Measurements from ENCODE around the gene NHERF2. TPM values are rescaled to one million over a fixed set of nuclear protein-coding genes. Genes with fewer than 3 reads are reported as not detected.

NHERF2 gene
- total RNA-seq, 2 donors from 2014 or later: 64.0 to 77.9 TPM

- Histone ChIP-seq H3K4me3 (peak overlapping the region; percentile 97), H3K9ac (ENCODE audit: low read depth in 2 of 2, low read length in 2 of 2) (peak overlapping the region in 1 of 2 donors; percentile 82), H3K27me3 (no peaks in the 10 kb centered on the region), H3K9me3 (no peaks in the 10 kb centered on the region), H3K27ac (peak overlapping the region; percentile 77), H3K36me3 (no peaks in the 10 kb centered on the region), H3K4me1 (peaks cover 45% of the 10 kb centered on the region)
- no peak for DNase-seq
- intact Hi-C loops (cut with DNase I): no loop called here
- TF ChIP-seq, protein P1, sequence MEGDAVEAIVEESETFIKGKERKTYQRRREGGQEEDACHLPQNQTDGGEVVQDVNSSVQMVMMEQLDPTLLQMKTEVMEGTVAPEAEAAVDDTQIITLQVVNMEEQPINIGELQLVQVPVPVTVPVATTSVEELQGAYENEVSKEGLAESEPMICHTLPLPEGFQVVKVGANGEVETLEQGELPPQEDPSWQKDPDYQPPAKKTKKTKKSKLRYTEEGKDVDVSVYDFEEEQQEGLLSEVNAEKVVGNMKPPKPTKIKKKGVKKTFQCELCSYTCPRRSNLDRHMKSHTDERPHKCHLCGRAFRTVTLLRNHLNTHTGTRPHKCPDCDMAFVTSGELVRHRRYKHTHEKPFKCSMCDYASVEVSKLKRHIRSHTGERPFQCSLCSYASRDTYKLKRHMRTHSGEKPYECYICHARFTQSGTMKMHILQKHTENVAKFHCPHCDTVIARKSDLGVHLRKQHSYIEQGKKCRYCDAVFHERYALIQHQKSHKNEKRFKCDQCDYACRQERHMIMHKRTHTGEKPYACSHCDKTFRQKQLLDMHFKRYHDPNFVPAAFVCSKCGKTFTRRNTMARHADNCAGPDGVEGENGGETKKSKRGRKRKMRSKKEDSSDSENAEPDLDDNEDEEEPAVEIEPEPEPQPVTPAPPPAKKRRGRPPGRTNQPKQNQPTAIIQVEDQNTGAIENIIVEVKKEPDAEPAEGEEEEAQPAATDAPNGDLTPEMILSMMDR (IDR thresholded peaks at IDR 0.05): no peak
These were observed 19.5 kb downstream of the NHERF2 start for GRCh38 chr16:2045965-2046892.

DNA sequence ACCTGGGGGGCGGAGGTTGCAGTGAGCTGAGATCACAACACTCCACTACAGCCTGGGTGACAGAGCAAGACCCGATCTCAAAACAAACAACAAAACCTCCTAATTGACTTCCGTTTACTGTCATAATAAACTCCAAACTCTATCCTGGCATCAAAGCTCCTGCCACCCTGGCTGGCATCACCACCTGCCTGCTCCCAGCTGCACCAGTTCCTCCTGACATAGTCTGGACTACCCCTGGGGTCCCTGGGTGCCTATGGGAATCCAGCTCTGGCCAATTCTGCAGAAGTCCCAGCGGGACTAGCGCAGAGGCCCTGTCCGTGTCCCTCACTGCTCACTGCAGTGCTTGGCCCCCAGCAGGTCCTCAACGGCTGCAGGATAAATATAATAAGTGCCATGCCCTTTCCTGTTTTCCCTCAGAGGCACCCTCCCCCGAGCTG, 20.2 kb downstream of the NHERF2 start:
- Histone ChIP-seq H3K4me1 (peaks cover 40% of the 10 kb centered on the region), H3K9ac (ENCODE audit: low read depth in 2 of 2, low read length in 2 of 2) (peak overlapping the region; percentile 60 to 82), H3K27ac (peak overlapping the region; percentile 77), H3K36me3 (no peaks in the 10 kb centered on the region), H3K4me3 (peak overlapping the region; percentile 97), H3K9me3 (no peaks in the 10 kb centered on the region), H3K27me3 (no peaks in the 10 kb centered on the region)
- TF ChIP-seq, protein P1 (IDR thresholded peaks at IDR 0.05): no peak
- intact Hi-C loops (cut with DNase I): no loop called here
- no peak for DNase-seq

- H3K9me3 ChIP-seq: no peaks in the 10 kb centered on the region
- TF ChIP-seq, protein P1 (IDR thresholded peaks at IDR 0.05): peak; percentile 37
- H3K4me1 ChIP-seq: peaks cover 34% of the 10 kb centered on the region
- intact Hi-C loops (cut with DNase I): no loop called here
- H3K27ac ChIP-seq: peak within 1 kb of the TSS; percentile 77
- no peaks in the 10 kb centered on the region for H3K27me3 ChIP-seq
- H3K9ac ChIP-seq (ENCODE audit: low read depth in 2 of 2, low read length in 2 of 2): peak within 1 kb of the TSS; percentile 80 to 82
- peak; percentile 99 for DNase-seq
- H3K4me3 ChIP-seq: peak within 1 kb of the TSS; percentile 97
- no peaks in the 10 kb centered on the region for H3K36me3 ChIP-seq
These were observed 20.8 kb downstream of the NHERF2 start, which contains the start of the genes NTHL1 and TSC2 for GRCh38 chr16:2047330-2048115. TSS of gene NTHL1 (minus strand) at chr16:2047834. CDS start at chr16:2047823, 11 bp downstream. TSS of gene TSC2 (plus strand) at chr16:2047985. CDS start at chr16:2048616, 631 bp downstream.

GRCh38 chr16:2048116-2048543, 21.4 kb downstream of the NHERF2 start:
- peak overlapping the region; percentile 77 for H3K27ac ChIP-seq
- no peaks in the 10 kb centered on the region for H3K9me3 ChIP-seq
- H3K27me3 ChIP-seq: no peaks in the 10 kb centered on the region
- H3K4me1 ChIP-seq: peaks cover 34% of the 10 kb centered on the region
- DNase-seq: peak; percentile 52
- peak overlapping the region; percentile 97 for H3K4me3 ChIP-seq
- intact Hi-C loops (cut with DNase I): no loop called here
- H3K36me3 ChIP-seq: no peaks in the 10 kb centered on the region
- TF ChIP-seq, protein P1 (IDR thresholded peaks at IDR 0.05): no peak
- peak overlapping the region; percentile 80 to 82 for H3K9ac ChIP-seq (ENCODE audit: low read depth in 2 of 2, low read length in 2 of 2)

- Histone ChIP-seq H3K9me3 (no peaks in the 10 kb centered on the region), H3K4me1 (peaks cover 17% of the 10 kb centered on the region), H3K27me3 (no peaks in the 10 kb centered on the region), H3K4me3 (no peak overlapping the region), H3K9ac (ENCODE audit: low read depth in 2 of 2, low read length in 2 of 2) (no peak overlapping the region), H3K36me3 (peaks cover 6% of the 10 kb centered on the region), H3K27ac (no peak overlapping the region)
- intact Hi-C loops (cut with DNase I): no loop called here
- TF ChIP-seq, protein P1 (IDR thresholded peaks at IDR 0.05): no peak
- DNase-seq: no peak
These were observed 26.5 kb downstream of the NHERF2 start for GRCh38 chr16:2053211-2053610.

Measured in colonic mucosa (tissue), 4 donors.